Measurements from ENCODE around the gene UFD1. TPM values are rescaled to one million over a fixed set of nuclear protein-coding genes. Genes with fewer than 3 reads are reported as not detected.

Gene UFD1
- total and polyA plus RNA-seq, 9 of the 15 experiments (the other 6 are each of a cell fraction or from before 2014, with no cell fraction given): 238 to 645 (median 363) TPM

DNA sequence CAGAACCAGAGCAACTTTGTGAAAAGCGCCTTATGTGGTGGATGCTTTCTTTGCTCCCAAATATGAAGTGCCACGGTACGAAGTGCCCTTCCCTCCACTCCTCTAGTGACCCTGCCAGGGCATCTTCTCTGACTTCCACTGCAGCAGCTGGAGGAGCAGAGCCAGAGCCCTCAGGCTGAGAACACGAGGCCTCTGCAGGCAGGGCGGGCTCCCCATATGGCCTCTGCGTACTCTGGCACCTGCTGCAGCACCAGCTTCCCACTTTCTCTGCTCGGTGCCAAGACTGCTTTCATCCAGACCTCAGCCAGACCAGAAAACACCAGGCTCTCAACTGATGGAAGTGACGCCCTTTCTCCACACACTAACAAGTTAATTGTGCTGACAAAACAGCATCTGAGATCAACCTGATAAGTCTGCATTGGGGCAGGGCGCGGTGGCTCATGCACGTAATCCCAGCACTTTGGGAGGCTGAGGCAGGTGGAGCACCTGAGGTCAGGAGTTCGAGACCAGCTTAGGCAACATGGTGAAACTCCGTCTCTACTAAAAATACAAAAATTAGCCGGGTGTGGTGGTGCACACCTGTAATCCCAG lies 12.8 kb downstream of the UFD1 start (continued):
- TF ChIP-seq ZBTB26 (CRISPR knock-in tag; IDR thresholded peaks at IDR 0.05) (no peak), MBD2 (IDR thresholded peaks at IDR 0.05; ENCODE audit: borderline replicate concordance, low read depth) (no peak), ZNF24 (IDR thresholded peaks at IDR 0.05) (no peak), ZC3H8 (IDR thresholded peaks at IDR 0.05) (no peak), HES1 (IDR thresholded peaks at IDR 0.05; ENCODE audit: low read depth) (no peak), MNT (conservative IDR thresholded peaks at IDR 0.05) (no peak), CBX3 (IDR thresholded peaks at IDR 0.05; ENCODE audit: borderline replicate concordance in 1 of 2, low read length in 2 of 2) (peak in 1 of 2 experiments; percentile 68; a peak in 1 of 3 replicates), RFX1 (IDR thresholded peaks at IDR 0.05) (no peak), EHMT2 (IDR thresholded peaks at IDR 0.05) (no peak), ZNF253 (CRISPR knock-in tag; conservative IDR thresholded peaks at IDR 0.05) (0 out of 2 replicates have a peak, but pooled peaks have one; percentile 9), ZBTB1 (CRISPR knock-in tag; IDR thresholded peaks at IDR 0.05; ENCODE audit: borderline replicate concordance, low read depth) (0 out of 2 replicates have a peak, but pooled peaks have one; percentile 41), USF1 (CRISPR knock-in tag; IDR thresholded peaks at IDR 0.05) (no peak), NR3C1 (CRISPR knock-in tag; IDR thresholded peaks at IDR 0.05) (no peak), ZNF224 (CRISPR knock-in tag; IDR thresholded peaks at IDR 0.05) (no peak), ZNF75A (CRISPR knock-in tag; IDR thresholded peaks at IDR 0.05) (no peak), RAD51 (IDR thresholded peaks at IDR 0.05; ENCODE audit: borderline replicate concordance, low read depth) (no peak), PYGO2 (tag; IDR thresholded peaks at IDR 0.05) (no peak), POLR2G (IDR thresholded peaks at IDR 0.05; ENCODE audit: low read depth, low read length) (peak; percentile 8; the same call in 1 of the 2 replicates), RHOXF2B (CRISPR knock-in tag; conservative IDR thresholded peaks at IDR 0.05) (0 out of 2 replicates have a peak, but pooled peaks have one; percentile 17), SUPT5H (IDR thresholded peaks at IDR 0.05) (peak; percentile 48), SNRNP70 (optimal IDR thresholded peaks at IDR 0.05; ENCODE audit: low read depth, low read length) (no peak), POLR2A (conservative IDR thresholded peaks at IDR 0.05) (peak; percentile 51), ZNF263 (CRISPR knock-in tag; IDR thresholded peaks at IDR 0.05; ENCODE audit: borderline replicate concordance) (no peak), ZFP91 (CRISPR knock-in tag; IDR thresholded peaks at IDR 0.05) (0 out of 2 replicates have a peak, but pooled peaks have one; percentile 5)
- TF ChIP-seq, protein P1, sequence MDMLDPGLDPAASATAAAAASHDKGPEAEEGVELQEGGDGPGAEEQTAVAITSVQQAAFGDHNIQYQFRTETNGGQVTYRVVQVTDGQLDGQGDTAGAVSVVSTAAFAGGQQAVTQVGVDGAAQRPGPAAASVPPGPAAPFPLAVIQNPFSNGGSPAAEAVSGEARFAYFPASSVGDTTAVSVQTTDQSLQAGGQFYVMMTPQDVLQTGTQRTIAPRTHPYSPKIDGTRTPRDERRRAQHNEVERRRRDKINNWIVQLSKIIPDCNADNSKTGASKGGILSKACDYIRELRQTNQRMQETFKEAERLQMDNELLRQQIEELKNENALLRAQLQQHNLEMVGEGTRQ (CRISPR knock-in tag; IDR thresholded peaks at IDR 0.05): no peak
